Measurements from ENCODE around the gene DOCK2.

The DOCK2 gene

GRCh38 chr5:169905017-169905416 lies 267.9 kb downstream of the DOCK2 start:
- no peak for DNase-seq (ENCODE audit: low spot score)

- no peak for DNase-seq (ENCODE audit: low spot score)
Measured at GRCh38 chr5:169906745-169907649, 269.9 kb downstream of the DOCK2 start.

GRCh38 chr5:169908864-169909263 lies 271.8 kb downstream of the DOCK2 start:
- DNase-seq (ENCODE audit: low spot score) = no peak

DNA sequence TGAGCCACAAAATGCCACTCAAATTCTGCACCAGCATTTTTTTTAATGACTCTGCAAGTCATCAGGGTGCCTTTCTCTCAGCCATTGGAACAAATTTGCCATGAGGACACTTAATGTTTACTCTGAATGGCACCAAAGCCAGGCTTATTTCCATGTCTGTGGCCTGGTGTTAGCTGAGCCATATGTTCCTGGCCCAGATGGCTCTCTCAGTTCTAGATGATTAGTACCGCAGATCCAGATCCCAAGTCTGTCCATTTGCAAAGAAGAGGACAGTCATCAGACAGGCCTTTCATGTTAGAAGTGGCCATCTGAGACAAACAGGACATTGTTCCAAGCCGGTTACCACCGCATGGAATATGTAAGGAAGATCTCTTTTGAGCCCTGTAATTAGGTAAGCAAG lies 272.9 kb downstream of the DOCK2 start:
- no peak for DNase-seq (ENCODE audit: low spot score)

DNA sequence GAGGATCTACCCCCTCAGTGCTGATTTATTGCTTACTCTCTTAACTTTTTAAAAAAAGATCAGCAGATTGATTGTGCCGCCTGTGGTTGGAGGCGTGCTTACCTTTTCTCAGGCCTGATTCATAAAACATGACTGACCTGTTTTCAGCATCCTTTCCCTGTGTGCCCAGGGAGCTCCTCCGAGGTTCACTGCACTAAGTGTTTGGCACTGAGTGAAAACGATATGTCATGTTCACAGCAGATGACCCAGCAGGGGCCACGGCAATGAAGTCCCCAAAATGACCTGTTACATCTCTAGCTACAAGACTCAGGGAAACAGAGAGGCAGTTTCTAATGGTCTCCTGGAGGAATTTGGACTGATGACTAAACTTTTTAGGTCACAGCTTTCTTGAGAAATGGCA lies 273.3 kb downstream of the DOCK2 start:
- no peak for DNase-seq (ENCODE audit: low spot score)

GRCh38 chr5:169911448-169912212 lies 274.6 kb downstream of the DOCK2 start:
- no peak for DNase-seq (ENCODE audit: low spot score)

GRCh38 chr5:169913479-169913878 lies 276.4 kb downstream of the DOCK2 start:
- no peak for DNase-seq (ENCODE audit: low spot score)

- DNase-seq (ENCODE audit: low spot score) = no peak
Measured at GRCh38 chr5:169914766-169915165, 277.7 kb downstream of the DOCK2 start.

GRCh38 chr5:169917500-169917899 lies 280.4 kb downstream of the DOCK2 start:
- no peak for DNase-seq (ENCODE audit: low spot score)

DNA sequence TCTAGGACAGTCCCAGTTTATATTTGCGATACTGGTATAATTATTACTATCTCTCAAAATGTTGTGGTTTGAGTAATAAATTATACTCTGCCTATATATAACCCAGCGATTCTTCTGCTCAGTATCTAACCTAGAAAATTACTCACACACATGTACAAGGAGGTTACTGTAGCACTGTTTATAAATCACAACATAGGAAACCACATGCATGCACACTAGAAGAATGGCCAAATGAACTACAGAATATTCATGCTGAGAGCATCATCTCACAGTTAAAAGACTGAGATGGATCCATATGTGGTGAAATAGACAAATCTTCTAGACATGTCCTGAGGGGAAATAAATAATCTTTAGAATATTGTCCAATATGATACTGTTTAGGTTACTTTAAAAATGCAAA lies 281.2 kb downstream of the DOCK2 start:
- DNase-seq (ENCODE audit: low spot score) = no peak

DNA sequence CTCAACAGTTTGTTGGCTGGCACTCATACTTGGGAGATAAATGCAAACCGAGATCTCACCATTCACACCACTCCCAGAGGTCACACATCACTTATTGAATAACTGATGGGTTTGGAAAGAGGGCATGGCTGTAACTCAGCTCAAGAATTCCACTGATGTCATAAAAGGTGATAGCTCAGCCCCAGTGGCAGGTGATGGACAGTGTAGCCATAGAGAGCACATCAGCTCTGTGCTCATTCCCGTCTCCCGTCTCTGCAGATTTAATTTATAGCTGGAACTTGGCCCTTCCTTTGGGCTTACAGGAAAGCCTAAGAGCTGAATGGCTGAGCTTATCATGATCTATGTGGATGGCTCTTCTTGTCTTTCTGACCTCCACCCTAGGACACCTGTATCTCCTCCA lies 283.4 kb downstream of the DOCK2 start:
- no peak for DNase-seq (ENCODE audit: low spot score)

DNA sequence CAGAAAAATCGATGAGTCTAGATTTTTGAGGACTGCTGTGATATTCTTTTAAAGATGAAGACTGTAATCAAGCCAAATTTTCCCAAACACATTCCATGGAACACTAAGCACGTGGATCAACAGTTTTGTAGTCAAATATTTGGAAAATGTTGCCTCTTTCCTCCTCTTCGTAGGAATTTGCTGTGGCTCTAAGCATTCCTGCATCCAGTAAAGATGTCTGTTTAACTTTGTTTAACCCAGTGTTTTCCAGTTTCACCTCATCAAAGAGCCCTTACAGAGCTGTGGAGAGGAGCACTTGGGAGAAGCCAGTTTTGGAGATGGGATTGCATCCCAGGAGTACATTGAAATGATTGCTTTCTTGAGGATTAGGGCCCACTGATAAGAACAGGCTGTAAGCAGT lies 284.3 kb downstream of the DOCK2 start:
- DNase-seq (ENCODE audit: low spot score) = no peak

DNA sequence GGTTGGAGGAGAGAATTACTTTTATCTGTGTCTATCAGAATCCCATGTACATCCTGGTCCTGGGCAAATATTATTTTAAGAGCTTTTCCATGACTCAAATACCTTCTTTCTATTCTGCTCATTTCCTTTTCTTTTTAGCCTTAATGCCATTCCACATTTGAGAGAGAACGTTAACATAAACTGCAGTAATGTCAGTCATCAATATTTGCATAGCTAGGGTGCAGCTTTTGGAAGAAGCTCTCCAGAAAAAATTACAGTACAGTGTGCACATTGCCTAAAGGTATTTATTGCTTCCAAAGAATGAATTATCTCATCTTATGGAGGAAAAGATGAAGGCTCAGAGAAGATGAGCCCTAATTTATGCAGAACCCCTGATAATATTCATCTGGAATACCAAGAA lies 284.9 kb downstream of the DOCK2 start:
- no peak for DNase-seq (ENCODE audit: low spot score)

GRCh38 chr5:169922474-169922873 lies 285.4 kb downstream of the DOCK2 start:
- DNase-seq (ENCODE audit: low spot score) = no peak

- no peak for DNase-seq (ENCODE audit: low spot score)
Measured at GRCh38 chr5:169923988-169924387, 286.9 kb downstream of the DOCK2 start.

DNA sequence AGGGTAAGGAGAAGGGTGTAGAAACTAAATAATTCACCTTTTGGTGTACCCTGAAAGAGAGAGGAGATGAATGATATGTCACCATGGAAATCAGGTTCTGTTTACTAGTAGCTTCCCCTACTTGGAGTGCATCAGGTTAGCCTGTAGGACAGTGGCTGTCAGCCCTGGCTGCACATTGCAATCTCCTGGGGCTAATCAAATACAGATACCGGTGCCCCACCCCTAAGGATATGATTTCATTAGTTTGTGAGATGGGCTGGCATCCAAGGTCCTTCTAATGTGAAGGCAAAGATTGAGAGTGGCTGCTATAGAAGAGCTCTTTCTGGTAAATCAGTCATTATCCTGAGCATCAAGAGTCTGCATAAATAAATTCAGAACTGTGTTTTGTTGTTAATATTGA lies 296.1 kb downstream of the DOCK2 start:
- DNase-seq (ENCODE audit: low spot score) = no peak

GRCh38 chr5:169933616-169934015 lies 296.5 kb downstream of the DOCK2 start:
- DNase-seq (ENCODE audit: low spot score) = no peak

DNA sequence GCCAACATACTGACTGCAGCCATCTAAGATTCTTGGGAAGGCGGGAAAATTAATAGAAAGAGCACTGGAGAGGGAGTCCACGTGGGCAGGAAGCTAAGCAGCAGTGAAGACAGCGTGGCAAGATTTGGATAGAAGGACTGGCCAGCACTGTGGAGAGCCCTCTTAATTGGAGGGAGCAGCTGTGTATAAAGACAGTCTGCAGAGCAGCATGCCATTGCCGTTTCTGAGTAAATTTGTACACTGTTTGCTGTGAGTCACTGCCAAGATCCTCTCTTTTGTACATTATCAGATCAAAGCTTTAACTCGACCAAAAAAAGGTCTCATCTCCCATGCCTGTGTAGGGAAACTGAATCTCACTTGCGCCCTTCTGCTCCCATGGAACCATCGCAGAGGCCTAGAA lies 297.9 kb downstream of the DOCK2 start:
- DNase-seq (ENCODE audit: low spot score) = no peak

GRCh38 chr5:169935762-169936161 lies 298.7 kb downstream of the DOCK2 start:
- DNase-seq (ENCODE audit: low spot score) = no peak

GRCh38 chr5:169938439-169938838 lies 301.4 kb downstream of the DOCK2 start:
- DNase-seq (ENCODE audit: low spot score) = no peak

DNA sequence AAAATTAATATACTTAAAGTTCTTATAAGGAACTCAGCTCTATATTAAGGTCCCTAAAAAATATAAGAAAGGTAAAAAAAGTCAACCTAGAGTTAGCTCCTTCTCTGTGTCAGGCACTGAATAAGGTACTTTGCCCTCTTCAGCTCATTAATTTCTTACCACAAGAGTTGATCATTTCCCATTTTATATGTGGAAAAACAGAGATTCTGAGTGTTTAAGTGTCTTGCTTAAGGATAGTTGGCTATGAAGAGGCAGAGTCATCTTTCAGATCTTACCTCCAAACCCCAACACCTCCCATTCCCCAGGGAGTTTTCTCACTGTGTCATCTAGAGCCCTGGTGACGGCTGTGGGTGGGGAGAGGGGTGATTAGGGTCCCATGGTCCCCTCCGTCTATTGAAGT lies 302.7 kb downstream of the DOCK2 start:
- DNase-seq (ENCODE audit: low spot score) = no peak

DNA sequence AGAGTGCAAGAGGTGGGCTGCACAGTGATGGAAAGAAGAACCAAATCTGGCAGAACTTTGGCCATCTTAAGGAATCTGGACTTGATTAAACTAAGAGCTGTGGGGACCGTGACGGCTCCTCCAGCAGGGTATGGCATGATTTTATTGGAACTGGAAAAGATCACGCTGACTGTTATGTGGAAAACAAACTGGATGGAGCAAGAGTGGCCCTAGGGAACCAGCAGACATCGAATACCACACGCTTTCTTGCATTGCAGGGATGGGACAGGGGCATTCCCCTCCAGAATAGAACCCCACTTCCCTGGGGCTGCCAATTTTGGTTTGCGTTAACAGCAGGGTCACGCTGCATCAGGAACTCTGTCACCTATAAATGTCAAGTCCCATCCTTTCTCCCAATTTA lies 304.5 kb downstream of the DOCK2 start:
- no peak for DNase-seq (ENCODE audit: low spot score)

DNA sequence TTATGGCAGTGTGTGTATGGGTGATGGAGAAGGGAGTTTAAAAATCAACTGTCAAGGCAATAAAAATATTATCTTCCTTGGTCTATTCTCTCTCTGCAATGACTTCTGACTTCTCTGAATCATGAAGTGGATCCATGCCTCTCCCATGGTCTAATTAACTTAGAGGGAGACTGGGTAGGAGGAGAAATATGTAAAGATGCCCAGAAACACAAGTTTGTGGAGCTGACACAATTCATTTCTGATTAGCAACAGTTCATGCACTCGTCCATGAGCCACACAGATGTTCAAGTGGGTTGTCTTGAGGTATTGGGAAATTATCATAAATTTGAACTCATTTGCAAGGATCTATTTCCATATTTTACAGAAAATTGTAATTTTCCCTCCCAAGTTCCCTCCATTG lies 305.1 kb downstream of the DOCK2 start:
- DNase-seq (ENCODE audit: low spot score) = no peak
